OCI-LY1 (cell line): ENCODE results near the gene SLC12A5.

Source experiments
- H2AFZ ChIP-seq: fragments of 200-600 bp; sonication (generic), shearing (Covaris generic); 2 replicates; pipeline ENCODE4 v1.6.0; 2014; ENCODE audit warnings: antibody characterized with exemption, mild to moderate bottlenecking, low read length
- H3F3A ChIP-seq: fragments of 200-600 bp; sonication (generic), shearing (Covaris generic); 2 replicates; pipeline ENCODE4 v1.6.0; 2014; ENCODE audit warnings: mild to moderate bottlenecking, antibody characterized with exemption, low read length, moderate library complexity; ENCODE audit not compliant: insufficient read depth
- H3K27ac ChIP-seq: fragments of 200-600 bp; sonication (generic); 2 replicates; pipeline ENCODE4 v1.5.1; 2014; ENCODE audit warnings: low read length, mixed run types, mild to moderate bottlenecking, low read depth; ENCODE audit not compliant: poor library complexity, severe bottlenecking
- H3K27me3 ChIP-seq: fragments of 200-600 bp; sonication (generic); 2 replicates; pipeline ENCODE4 v1.6.0; 2014; ENCODE audit warnings: antibody characterized with exemption, mild to moderate bottlenecking, low read length, moderate library complexity; ENCODE audit not compliant: insufficient read depth
- H3K36me3 ChIP-seq: fragments of 200-600 bp; sonication (generic); 2 replicates; pipeline ENCODE4 v1.6.1; 2014; ENCODE audit warnings: mild to moderate bottlenecking, antibody characterized with exemption, low read length, moderate library complexity, mixed read lengths; ENCODE audit not compliant: insufficient read depth
- H3K4me1 ChIP-seq: fragments of 200-600 bp; sonication (generic); 2 replicates; pipeline ENCODE4 v1.5.1; 2014; ENCODE audit warnings: mild to moderate bottlenecking, low read length, moderate library complexity; ENCODE audit not compliant: insufficient read depth, severe bottlenecking
- H3K4me2 ChIP-seq: fragments of 200-600 bp; sonication (generic), shearing (Covaris generic); 2 replicates; pipeline ENCODE4 v1.6.1; 2014; ENCODE audit warnings: low read length
- H3K4me3 ChIP-seq: fragments of 200-600 bp; sonication (generic); 2 replicates; pipeline ENCODE4 v1.5.1; 2014; ENCODE audit warnings: low read length, low read depth, mild to moderate bottlenecking, mixed read lengths; ENCODE audit not compliant: poor library complexity, severe bottlenecking
- H3K79me2 ChIP-seq: fragments of 200-600 bp; shearing (Covaris generic); 2 replicates; pipeline ENCODE4 v1.6.1; 2016; ENCODE audit warnings: mixed run types, low read length, mixed read lengths; ENCODE audit not compliant: insufficient read depth
- H3K9ac ChIP-seq: fragments of 200-600 bp; sonication (generic), shearing (Covaris generic); 2 replicates; pipeline ENCODE4 v1.6.1; 2014; ENCODE audit warnings: mild to moderate bottlenecking, low read length, mixed read lengths
- H3K9me2 ChIP-seq: fragments of 200-600 bp; sonication (generic), shearing (Covaris generic); 2 replicates; pipeline ENCODE4 v1.6.1; 2014; ENCODE audit warnings: low read depth, mild to moderate bottlenecking, low read length, mixed read lengths
- H3K9me3 ChIP-seq: fragments of 200-600 bp; shearing (Covaris generic); 2 replicates; pipeline ENCODE4 v1.6.1; 2014; ENCODE audit warnings: low read length, mixed read lengths
- H4K20me1 ChIP-seq: fragments of 200-600 bp; sonication (generic), shearing (Covaris generic); 2 replicates; pipeline ENCODE4 v1.6.0; 2016; ENCODE audit warnings: mild to moderate bottlenecking, low read length; ENCODE audit not compliant: insufficient read depth
- EZH2 ChIP-seq: fragments of 200-600 bp; sonication (generic), shearing (Covaris generic); IDR thresholded peaks from 2 replicates; pipeline ENCODE4 v1.8.0; 2017; ENCODE audit warnings: borderline replicate concordance, mixed run types, mild to moderate bottlenecking, antibody characterized with exemption, low read length, moderate library complexity, mixed read lengths
- TF ChIP-seq, protein P1 (sequence below): fragments of 200-600 bp; sonication (generic), shearing (Covaris generic); IDR thresholded peaks from 2 replicates; pipeline ENCODE4 v1.5.1; 2017; ENCODE audit warnings: mild to moderate bottlenecking, antibody characterized with exemption, low read length, moderate library complexity, mixed read lengths

The SLC12A5 gene

DNA sequence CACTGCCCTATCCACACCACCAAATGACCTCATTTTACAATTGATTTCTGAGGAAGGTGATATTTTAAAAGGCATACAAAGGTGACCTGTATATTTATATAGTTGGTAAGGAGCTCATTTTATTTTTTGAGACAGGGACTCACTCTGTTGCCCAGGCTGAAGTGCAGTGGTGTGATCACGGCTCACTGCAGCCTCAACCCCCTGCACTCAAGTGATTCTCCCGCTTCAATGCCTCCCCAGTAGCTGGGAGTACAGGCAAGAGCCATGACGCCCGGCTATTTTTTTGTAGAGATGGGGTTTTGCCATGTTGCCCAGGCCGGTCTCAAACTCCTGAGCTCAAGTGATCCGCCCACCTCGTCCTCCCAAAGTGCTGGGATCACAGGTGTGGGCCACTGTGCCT is 47.8 kb downstream of the SLC12A5 start:
- H2AFZ ChIP-seq, result no peak overlapping the region
- H3K4me1 ChIP-seq, result no peaks in the 10 kb centered on the region
- H3K27me3 ChIP-seq, result no peaks in the 10 kb centered on the region
- no peaks in the 10 kb centered on the region for H3K9me2 ChIP-seq
- no peaks in the 10 kb centered on the region for H3K9me3 ChIP-seq
- no peaks in the 10 kb centered on the region for H4K20me1 ChIP-seq
- H3K9ac ChIP-seq, result no peak overlapping the region
- peaks cover 26% of the 10 kb centered on the region for H3K79me2 ChIP-seq
- no peak overlapping the region for H3K4me2 ChIP-seq
- H3K36me3 ChIP-seq, result peaks cover 45% of the 10 kb centered on the region
- no peak overlapping the region for H3K4me3 ChIP-seq
- no peak overlapping the region for H3K27ac ChIP-seq
- no peaks in the 10 kb centered on the region for H3F3A ChIP-seq
- no peak for TF ChIP-seq EZH2
- TF ChIP-seq, protein P1, sequence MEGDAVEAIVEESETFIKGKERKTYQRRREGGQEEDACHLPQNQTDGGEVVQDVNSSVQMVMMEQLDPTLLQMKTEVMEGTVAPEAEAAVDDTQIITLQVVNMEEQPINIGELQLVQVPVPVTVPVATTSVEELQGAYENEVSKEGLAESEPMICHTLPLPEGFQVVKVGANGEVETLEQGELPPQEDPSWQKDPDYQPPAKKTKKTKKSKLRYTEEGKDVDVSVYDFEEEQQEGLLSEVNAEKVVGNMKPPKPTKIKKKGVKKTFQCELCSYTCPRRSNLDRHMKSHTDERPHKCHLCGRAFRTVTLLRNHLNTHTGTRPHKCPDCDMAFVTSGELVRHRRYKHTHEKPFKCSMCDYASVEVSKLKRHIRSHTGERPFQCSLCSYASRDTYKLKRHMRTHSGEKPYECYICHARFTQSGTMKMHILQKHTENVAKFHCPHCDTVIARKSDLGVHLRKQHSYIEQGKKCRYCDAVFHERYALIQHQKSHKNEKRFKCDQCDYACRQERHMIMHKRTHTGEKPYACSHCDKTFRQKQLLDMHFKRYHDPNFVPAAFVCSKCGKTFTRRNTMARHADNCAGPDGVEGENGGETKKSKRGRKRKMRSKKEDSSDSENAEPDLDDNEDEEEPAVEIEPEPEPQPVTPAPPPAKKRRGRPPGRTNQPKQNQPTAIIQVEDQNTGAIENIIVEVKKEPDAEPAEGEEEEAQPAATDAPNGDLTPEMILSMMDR, result no peak

DNA sequence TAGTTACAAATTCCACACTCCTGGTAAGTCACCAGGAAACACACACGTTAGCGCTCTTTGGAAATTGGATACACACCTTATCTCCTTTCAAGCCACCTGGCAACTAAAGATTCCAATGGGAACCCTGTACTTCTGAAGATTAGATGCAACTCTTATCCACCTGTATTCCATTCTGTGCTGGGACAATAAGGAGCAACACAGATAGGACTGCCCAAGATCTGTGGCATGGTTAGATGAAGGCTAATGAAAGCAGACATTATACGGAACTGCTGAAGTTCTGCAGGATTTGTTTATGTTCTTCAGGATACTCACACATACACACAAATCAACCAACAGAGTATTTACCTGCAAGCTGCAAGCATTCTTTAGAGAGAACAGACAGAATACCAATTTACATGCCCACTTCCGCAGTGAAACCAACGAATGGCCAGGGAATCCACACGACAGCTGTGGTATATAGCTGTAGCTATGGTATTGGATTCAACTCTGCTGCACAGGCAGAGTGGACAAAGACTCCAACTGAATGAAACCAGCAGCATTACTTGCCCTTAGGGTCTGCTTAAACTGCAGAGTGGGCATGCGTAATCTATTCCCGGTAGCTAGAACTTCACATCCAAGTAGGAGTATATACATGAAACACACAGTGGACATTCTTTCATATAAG is 48.8 kb downstream of the SLC12A5 start:
- no peak overlapping the region for H3K4me3 ChIP-seq
- H3K27ac ChIP-seq, result no peak overlapping the region
- H3K36me3 ChIP-seq, result peaks cover 45% of the 10 kb centered on the region
- no peak overlapping the region for H3K9ac ChIP-seq
- TF ChIP-seq, protein P1, result no peak
- no peak for TF ChIP-seq EZH2
- 0 out of 2 replicates have a peak, but pooled peaks cover under 1% of the 10 kb centered on the region for H4K20me1 ChIP-seq
- H3F3A ChIP-seq, result no peaks in the 10 kb centered on the region
- H3K27me3 ChIP-seq, result no peaks in the 10 kb centered on the region
- no peaks in the 10 kb centered on the region for H3K9me2 ChIP-seq
- H3K4me1 ChIP-seq, result peaks cover 7% of the 10 kb centered on the region
- no peak overlapping the region for H3K4me2 ChIP-seq
- peaks cover 36% of the 10 kb centered on the region for H3K79me2 ChIP-seq
- no peak overlapping the region for H2AFZ ChIP-seq
- H3K9me3 ChIP-seq, result no peaks in the 10 kb centered on the region

DNA sequence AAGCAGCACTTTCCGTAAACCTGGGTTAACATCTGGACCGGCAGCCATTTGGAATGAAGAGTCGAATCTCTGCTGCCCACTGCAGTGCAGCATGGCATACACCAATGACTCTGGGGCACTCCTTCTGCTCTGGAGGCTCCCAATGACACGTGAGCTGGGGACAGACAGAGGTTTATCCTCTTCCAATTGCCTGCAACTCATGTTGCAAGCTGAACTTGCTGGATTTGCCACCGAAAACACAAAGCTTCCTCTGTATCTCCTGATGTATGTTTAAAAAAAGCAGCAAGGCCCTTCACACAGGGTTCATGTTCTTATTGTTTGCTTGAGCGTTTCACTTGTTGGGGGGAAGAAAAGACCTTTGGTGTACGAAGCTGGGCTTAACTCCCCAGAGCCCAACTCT is 49.9 kb downstream of the SLC12A5 start:
- peaks cover 7% of the 10 kb centered on the region for H3K4me1 ChIP-seq
- no peaks in the 10 kb centered on the region for H3F3A ChIP-seq
- H3K79me2 ChIP-seq, result peaks cover 47% of the 10 kb centered on the region
- H3K4me2 ChIP-seq, result no peak overlapping the region
- no peaks in the 10 kb centered on the region for H3K27me3 ChIP-seq
- peaks cover 45% of the 10 kb centered on the region for H3K36me3 ChIP-seq
- H3K9me2 ChIP-seq, result no peaks in the 10 kb centered on the region
- 0 out of 2 replicates have a peak, but pooled peaks cover 3% of the 10 kb centered on the region for H4K20me1 ChIP-seq
- TF ChIP-seq EZH2, result no peak
- TF ChIP-seq, protein P1, result no peak
- H3K9me3 ChIP-seq, result no peaks in the 10 kb centered on the region
- no peak overlapping the region for H3K27ac ChIP-seq
- no peak overlapping the region for H3K9ac ChIP-seq
- no peak overlapping the region for H3K4me3 ChIP-seq
- H2AFZ ChIP-seq, result no peak overlapping the region
